AG20443 (cell line): ENCODE results near the gene KCNJ2.

ENCODE experiments used
- DNase-seq: peaks from one replicate; pipeline ENCODE4 v3.0.0; 2012; ENCODE audit warnings: low spot score, mixed read lengths

The KCNJ2 gene

DNA sequence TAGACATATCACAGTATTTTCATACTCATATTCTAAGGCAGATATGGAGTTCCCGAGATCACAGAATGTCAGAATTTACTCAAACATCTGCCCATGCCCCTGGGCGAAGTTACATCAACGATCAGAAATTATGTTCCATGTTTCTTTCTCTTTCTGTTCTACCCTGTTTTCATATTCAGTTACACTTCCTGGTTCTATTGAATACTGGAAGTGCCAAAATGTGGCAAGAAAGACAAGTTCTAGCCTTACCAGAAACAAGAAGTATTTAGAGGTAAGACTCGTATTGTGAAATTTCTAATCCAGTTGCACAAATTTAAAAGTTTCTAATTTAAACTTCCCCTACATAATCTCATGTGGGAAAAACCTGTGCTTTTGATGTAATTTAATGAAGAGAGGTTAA is 36.1 kb downstream of the KCNJ2 start:
- DNase-seq: no peak

DNA sequence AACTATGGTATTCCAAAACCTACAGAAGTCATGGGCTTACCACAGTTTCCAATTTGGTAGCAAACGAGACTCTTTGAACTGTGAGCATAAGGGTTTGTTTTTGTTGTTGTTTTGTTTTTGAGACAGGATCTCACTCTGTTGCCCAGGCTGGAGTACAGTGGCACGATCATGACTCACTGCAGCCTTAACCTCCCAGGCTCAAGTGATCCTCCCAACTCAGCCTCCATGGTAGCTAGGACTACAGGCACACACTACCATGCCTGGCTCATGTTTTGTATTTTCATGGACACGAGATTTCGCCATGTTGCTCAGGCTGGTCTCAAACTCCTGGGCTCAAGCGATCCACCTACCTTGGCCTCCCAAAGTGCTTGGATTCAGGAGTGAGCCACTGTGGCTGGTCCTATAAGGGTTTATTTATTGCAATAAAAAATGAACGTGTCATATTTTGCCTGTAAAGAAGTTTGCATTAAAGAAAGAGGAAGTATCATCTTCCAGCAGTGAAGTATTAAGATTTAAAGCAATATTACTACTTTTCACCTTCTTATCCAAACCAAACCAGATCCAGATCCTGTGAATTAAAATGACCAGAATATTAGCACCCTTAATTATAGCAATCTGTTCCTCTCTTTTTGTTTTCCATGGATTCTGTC is 37.2 kb downstream of the KCNJ2 start:
- no peak for DNase-seq

- DNase-seq: no peak
These were observed 37.9 kb downstream of the KCNJ2 start for GRCh38 chr17:70207184-70207583.

DNA sequence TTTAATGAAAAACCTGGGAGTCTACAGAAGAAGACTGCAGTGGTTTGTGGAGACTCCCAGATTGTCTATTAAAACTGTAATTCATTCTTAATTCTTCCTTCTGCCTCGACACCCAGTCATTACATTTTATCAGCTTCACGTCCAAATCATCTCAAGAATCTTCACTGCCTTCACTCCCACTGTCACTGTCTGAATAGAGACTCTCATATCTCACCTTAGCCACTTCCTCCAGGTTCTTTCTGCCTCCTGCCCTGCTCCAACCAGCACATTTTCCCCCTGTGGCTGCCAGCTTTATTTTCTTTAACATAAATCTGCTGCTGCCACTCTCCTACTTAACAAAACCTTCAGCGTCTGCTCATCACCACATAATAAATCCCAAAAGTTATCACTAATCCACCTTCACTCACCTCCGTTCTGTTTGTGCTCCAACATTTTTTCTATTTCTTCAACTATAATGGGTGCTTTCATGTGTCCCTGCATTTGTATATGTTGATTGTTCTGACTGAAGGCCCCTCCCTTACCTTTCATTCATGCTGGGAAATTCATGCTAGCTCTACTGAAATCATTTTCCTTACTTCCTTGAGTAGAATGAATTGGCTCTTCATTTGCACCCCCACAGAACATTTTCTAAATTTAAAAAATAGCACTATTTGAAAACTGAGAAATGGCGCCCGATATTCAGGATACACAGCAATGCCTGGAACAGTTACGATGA is 38.9 kb downstream of the KCNJ2 start:
- DNase-seq: no peak

GRCh38 chr17:70208825-70209555 is 39.7 kb downstream of the KCNJ2 start:
- DNase-seq: no peak

DNA sequence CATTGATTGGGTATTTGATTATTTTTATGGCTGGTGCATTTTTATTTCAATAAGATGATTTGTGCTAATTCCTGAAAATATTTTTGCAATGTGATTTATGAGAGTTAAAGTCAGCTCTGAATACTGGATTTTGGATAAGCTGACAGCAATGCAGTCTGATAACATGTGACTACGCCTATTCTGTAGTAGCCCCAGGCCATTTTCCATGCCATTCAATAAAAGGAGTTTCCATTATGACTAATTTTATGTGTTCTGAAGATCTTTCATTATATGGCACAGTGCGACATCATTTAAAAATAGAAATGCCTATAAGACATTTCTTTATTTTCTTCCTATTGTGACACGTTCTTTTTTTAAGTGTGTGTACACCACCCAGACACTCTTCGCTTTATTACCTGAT is 46.3 kb downstream of the KCNJ2 start:
- DNase-seq: no peak

- no peak for DNase-seq
These were observed 48.2 kb downstream of the KCNJ2 start for GRCh38 chr17:70217571-70217970.

DNA sequence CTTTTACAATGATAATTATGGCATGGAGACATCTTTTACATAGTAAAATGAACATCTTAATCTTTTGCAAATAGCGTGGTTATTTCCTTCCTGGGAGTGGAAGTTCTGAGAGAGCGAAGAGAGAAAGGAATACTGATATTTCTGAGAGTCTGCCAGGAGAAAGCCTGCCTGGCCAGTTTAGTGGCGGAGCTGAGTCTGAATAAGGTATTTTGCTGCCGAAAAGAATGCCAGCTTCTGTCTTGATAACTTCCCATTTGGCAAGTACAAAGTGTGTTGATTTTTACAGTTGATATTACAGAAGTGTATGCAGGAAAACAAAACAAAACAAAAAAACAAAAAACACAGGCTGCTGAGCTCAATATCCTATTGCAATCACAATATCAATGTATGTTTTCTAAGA is 55.9 kb downstream of the KCNJ2 start:
- no peak for DNase-seq
